Mesenteric fat pad (tissue), 1 donor: ENCODE data around the gene TIMELESS. TPM values are rescaled to one million over a fixed set of nuclear protein-coding genes. Genes with fewer than 3 reads are reported as not detected.
A peak's percentile ranks its signal among the peaks of the same experiment; 100 is the strongest.
"Not testable (repeated sequence)": the region's sequence is repeated elsewhere in the genome, so short reads cannot be mapped to it uniquely, and the experiment has no call there.

Experiments used
- DNase-seq: peaks from one replicate; pipeline ENCODE4 v3.0.0-alpha.2; 2020; ENCODE audit warnings: low spot score
- total RNA-seq: library from RNA; stranded (reverse); fragmentation: NEBNext Ultra II Directional; extraction: Animal tissue kit (Norgen Biotek cat#: 25700); gene quantifications from one replicate; pipeline ENCODE4 v1.2.1, GENCODE V29; 2021
- donor health status: DM: yes; HTN: yes; CAD: no.

TIMELESS gene
- total RNA-seq, 1 donor from 2014 or later, result 6.0 TPM

DNA sequence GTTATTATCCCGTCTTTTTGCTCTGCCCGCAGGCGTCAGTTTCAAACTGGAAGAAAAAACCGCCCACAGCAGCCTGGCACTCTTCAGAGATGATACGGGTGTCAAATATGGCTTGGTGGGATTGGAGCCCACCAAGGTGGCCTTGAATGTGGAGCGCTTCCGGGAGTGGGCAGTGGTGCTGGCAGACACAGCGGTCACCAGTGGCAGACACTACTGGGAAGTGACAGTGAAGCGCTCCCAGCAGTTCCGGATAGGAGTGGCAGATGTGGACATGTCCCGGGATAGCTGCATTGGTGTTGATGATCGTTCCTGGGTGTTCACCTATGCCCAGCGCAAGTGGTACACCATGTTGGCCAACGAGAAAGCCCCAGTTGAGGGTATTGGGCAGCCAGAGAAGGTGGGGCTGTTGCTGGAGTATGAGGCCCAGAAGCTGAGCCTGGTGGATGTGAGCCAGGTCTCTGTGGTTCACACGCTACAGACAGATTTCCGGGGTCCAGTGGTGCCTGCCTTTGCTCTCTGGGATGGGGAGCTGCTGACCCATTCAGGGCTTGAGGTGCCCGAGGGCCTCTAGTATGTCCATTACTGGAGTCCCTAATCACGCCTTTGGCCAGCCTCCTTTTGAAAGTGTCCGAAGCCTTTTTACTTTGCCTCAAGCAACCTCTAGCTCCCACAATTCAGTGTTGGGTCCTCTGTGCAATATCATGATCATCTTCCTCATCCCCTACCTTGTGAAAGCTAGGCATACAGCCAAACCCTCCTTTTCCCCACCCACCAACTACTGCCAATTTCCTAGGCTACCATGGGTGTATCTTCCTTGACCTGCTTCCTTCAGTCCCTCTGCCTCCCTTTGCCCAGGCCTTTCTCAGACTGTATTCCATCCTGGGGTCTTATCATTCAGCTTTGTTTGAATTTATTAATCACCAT is 20.0 kb upstream of the TIMELESS start:
- DNase-seq, result no peak

DNA sequence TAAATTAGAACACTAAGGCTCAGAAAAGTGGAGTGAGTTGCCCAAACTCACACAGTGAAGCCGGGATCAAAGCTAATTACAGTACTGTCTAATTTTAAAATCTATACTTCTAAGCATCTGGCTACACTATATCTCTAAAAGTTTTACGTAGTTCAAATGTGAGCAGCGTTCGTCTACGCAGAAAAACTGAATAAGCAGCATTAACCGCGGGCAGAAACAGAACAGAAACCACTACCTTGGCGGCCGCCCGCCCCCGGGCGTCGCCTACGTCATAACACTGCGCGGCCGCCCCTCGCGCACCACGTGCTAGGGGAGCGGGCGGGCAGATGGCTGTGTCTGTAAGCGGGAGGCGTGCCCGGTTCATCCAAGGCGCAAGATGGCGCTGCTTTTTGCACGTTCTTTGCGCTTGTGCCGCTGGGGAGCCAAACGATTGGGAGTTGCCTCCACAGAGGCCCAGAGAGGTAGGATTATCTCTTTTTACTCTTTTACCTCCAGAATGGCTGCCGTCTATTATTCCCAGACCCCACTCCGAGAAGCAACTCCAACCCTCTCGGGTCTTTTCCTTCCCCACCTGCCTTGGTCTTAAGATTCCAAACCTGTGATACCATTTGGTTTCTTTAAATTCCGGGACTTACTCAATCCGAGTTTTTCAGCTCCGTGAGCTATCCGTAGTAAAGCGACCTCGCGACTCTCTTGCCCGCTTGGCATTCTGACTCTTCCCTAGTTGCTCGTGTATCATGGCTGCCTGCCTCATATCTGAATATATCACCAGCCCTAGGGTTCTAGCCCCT is 19.2 kb upstream of the TIMELESS start, which contains the start of gene SPRYD4:
TSS of gene SPRYD4 (plus strand) at position 363 of the 791 bp plus-strand sequence. CDS start at position 377, 14 bp downstream.
- peak; percentile 98 for DNase-seq

DNA sequence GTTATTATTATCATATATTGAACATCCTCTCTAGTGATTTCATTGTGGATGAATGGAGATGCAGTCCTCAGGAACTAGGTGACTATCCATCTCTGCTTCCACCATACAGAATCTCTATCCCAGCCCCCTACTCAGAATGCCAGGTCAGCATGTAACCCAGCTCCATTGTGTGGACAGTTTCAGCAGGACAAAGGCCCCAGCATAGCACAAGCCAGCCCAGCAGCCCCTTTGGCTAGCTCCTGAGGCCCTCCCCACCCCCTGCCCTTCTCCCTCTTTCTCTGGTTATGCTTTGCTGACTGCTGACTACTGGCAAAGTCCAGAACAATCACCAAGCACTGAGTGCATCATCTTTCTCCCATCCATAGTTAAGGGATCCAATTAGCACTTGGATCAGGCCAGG is 13.3 kb upstream of the TIMELESS start:
- no peak for DNase-seq

DNA sequence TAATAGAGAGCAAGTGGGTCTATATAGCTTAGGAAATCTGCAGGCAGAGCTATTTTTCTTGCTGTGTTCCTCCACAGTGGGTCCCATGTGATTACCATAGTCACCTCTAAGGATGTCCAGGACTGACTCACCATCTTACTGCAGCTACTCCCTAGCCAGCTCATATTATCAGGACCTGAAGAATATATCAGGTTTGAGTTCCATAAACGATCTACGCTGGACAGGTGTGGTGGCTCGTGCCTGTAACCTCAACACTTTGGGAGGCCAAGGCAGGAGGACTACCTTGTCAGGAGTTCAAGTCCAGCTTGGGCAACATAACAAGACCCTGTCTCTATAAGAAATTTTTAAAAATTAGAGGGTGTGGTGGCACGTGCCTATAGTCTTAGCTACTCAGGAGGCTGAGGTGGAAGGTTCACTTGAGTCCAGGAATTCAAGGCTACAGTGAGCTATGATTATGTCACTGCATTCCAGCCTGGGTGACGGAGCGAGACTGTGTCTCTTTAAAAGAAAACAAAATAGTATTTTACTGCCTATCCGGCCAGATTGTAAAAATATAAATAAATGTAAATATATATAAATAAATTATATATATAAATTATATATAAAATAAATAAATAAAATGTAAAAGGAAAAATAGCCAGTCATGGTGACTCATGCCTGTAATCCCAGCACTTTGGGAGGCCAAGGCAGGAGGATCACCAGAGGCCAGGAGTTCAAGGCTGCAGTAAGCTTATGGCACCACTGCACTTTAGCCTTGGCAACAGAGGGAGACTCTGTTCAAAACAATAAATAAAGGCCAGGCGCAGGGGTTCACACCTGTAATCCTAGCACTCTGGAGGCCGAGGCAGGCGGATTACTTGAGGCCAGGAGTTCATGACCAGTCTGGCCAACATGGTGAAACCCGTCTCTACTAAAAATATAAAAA is 12.3 kb upstream of the TIMELESS start:
- DNase-seq, result no peak

DNA sequence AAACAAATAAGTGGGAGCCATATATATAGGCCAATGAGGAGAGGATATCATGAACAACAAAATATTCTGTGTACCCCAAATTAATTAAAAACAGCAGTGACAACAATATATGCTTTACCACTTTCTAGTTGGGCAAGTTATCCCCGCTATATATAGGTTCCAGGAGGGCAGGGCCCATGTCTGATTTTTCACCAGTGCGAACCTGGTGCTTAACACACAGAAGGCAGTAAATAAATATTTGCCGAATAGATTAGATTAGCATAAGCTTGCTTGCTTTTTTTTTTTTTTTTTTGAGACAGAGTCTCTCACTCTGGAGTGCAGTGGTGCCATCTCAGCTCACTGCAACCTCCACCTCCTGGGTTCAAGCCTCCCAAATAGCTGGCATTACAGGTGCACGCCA is 8.6 kb upstream of the TIMELESS start:
- no peak for DNase-seq

DNA sequence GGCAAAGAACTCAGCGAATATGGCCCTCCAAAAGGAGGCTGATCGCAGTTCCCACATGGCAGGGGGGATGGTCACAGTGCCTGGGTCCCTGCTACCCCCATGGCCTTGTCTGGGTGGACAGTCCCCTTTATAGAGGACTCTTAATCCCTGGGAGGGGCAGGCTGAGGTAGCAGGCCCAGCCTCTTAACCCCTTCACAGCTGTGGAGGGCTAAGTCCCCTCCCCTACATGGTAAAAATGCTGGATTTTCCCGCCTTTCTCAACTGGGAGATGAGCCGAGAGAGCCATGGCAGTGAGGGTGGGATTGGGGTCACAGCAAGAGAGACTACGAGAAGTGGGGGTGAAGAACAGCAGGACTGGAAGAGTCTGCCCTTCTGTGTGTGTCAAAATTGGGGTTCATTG is 5.3 kb upstream of the TIMELESS start, which contains the start of gene MIP:
TSS of gene MIP (minus strand) at position 101 of the 400 bp plus-strand sequence. CDS start at position 57, 44 bp downstream.
- no peak for DNase-seq

DNA sequence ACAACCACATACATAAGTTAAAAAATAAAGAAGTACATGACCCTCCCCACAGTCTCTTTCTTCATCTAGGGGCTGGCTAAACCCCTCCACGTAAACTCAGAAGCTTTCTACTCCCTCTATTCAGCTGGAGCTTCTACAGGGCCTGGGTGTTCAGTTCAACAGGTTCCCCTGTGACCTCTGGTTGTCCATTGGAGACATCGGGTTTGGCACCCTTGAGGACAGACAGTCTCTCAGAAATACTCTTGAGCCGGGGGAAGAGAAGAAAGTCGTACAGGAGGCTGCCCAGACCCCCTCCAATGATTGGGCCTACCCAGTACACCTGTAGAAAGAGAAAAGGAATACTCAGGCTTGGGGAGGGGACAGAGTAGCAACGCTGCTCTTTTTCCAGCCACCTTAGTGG is 1.9 kb upstream of the TIMELESS start:
- DNase-seq, result no peak

DNA sequence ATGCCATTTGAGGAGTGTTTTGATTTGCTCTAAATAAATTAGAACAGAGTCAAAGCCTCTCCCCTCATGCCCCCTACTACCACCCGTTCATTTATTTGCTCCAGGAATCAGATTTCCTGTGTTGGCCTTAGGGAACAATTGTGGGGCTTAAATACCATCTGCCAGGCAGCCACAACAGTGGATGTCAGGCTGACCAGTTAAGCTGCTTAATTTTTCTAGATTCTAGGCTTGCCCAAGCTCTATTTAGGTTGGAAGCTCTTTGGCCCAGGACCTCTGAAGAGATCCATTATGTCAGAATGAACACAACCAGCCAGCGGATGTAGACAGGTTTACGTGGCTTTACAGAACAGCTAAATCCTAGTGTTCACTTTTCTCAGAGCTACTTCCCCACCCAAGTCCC is 1.0 kb upstream of the TIMELESS start:
- DNase-seq, result no peak

DNA sequence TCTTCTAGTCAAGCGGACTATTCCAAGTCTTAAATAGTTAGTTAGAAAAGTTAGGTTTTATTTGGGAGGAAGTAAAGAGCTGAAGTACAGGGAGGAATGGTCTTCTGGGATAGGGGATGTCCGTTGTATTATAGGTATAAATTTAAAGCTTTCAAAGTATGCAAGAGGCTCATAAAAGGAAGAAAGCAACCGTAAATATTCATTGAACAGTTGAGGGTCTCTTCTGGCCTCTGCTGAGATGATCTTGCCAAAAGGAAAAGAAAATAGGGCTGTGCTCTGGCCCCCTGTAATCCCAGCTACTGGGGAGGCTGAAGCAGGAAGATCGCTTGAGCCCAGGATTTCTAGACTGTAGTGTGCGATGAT is 377 bp upstream of the TIMELESS start:
- DNase-seq, result no peak

DNA sequence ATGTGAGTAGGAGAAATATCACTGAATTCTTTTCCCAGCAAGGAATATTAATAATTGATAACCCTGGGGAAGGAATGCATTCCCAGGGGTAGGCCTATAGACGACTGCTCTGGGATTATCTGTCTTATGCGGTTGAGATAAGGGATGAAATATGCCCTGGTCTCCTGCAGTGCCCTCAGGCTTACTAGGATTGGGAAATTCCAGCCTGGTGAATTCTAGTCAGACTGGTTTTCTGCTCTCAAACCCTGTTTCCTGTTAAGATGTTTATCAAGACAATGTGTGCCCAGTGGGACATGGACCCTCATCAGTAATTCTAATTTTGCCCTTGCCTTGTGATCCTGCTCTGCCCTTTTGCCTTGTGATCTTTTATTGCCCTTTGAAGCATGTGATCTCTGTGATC is 6.0 kb downstream of the TIMELESS start:
- not testable (repeated sequence) for DNase-seq

DNA sequence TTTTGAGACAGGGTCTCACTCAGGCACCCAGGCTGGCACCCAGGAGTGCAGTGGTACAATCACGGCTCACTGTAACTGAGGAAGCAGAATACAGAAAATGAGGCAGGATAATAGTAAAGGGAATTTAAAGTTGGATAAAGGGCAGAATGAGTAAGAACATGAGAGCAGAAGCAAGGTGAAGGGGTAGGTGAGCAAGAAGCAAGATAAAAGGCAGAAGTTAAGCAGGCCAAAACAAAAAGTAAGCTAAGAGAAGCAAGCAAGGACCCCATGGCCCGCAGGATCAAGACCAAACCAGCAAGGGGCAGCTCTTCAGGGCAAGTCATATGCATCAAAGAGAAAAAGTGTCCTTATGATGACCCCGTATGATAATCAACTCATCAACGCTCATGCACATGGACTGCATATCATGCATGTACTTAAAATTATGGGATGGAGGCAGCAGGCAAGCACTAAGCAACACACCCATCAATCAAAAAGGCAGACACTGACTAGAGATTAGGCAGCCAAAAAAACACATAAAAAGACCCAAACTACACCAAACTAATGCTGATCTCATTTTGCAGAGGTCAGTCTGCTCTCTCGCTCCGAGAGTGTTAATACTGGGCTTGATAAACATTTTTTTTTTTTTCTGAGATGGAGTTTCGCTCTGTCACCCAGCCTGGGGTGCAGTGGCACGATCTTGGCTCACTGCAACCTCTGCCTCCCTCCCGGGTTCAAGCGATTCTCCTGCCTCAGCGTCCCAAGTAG is 11.6 kb downstream of the TIMELESS start:
- no peak for DNase-seq

DNA sequence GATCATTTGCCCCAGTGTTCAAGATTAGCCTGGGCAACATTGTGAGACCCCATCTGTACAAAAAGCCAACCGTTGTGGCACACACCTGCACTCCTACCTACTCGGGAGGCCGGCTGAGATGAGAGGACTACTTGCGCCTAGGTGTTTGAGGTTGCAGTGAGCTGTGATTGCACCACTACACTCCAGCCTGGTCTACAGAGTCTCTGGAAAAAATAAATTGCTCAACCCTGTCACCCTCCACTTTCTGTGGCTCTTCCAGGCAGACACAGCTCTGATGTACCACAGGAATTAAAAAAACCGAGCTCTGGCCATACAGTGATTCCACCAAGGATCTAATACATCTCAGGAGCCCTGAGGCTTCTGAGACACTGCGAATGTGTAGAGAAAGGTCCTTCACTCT is 14.4 kb downstream of the TIMELESS start:
- DNase-seq, result no peak

DNA sequence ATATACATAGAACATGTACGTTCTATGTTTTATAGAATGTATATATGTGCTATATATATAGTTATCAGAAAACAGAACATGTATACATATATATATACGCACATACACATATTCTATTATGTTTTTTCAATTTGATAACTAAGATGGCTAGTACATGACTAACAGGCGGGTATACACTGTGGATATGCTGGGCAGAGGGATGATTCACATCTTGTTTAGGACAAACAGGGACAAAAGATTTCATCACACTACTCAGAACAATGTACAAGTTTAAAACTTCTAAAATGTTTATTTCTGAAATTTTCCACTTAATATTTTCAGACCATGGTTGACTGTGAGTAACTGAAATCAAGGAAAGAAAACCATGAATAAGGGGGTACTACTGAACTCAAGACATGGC is 17.4 kb downstream of the TIMELESS start:
- no peak for DNase-seq

DNA sequence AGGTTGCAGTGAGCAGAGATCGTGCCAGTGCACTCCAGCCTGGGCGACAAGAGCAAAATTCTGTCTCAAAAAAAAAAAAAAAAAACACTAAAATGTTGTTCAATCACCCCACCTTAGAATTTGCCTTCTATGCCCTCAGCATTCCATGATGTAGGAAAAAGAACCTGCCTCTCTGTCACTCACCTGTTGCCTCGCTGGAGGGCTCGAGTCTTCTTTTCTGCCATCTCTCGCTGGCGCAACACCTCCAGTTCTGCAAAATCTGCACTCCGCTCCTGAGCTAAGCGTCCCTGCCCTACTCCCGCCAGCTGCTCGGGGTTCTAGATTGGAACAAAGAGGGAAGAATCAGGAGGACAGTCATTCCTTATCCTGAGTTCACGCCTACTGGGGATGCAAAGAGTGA is 17.9 kb downstream of the TIMELESS start:
- DNase-seq, result no peak

DNA sequence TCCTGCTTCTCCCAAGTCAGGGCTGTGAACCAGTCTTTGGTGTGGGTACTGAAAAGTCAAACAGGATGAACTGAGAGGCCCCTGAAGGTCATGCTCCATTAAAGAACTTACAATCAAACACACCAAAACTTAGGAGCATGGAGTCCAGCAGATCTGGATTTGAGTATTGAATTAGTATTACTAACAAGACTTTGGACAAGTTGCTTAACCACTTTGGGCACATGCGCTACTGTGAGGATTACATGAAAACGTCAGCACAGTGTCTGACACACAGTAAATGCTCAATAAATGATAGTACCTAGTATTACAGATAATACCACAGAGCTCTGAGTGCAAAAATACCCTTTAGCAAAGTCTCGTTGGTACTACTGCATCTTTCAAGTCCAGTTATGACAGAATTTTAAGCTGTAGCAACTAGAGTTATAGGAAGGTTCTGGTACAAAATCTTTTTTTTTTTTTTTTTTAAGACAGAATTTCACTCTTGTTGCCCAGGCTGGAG is 23.2 kb downstream of the TIMELESS start:
- DNase-seq, result no peak

DNA sequence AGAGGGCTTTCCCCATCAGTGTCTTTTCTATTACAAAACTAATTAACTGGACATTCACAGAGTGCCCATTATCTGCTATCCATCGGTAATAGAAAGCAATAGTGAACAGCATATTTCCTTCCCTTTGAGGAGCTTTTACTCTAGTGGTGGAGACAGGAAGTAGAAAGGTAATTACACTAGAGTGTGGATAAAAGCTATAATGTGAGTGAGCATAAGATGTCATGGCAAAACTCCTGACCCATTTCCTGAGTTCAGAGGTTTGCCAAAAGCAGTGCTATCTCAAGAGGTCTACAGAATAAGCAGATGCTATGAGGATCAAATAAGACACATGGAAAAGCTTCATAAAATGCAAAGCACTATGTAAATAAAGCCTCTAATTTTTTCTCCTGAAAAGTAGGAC is 24.0 kb downstream of the TIMELESS start:
- no peak for DNase-seq

DNA sequence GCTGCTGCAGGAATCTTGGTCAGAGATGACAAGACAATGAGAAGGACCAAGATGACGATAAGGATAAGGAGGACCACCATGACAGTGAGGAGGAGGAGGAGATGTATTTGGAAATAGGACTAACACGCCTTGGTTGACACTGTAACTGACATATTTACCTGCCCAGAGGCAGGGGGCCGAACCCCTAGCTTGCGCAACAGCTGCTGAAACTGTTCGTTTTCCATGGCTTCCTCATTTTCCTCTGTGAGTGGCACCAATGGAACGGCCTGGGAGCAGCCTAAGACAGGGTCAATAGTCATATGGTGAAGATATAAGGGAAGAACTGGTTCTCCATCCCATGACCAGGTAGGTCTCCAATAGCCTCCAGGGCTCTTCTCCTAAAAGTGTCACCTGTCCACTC is 28.8 kb downstream of the TIMELESS start:
- no peak for DNase-seq

DNA sequence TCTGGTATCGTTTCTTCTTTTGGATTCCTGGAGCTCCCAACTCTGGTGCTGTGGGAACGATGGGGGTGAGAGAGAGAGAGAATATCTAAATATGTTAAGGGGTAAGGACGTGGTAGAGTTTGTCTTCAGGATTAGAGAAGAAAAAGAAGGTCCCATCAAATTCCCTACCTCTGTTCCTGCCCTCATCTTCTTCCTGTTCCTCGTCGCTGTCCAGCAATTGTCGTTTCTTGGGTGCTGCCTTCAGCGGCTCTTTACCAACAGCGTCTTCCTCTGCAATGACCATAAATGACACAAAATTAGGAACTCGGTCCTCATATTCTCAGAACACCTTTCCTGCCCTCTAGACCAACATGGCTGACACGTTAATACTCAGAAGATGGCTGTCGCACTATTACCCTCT is 31.5 kb downstream of the TIMELESS start:
- no peak for DNase-seq

DNA sequence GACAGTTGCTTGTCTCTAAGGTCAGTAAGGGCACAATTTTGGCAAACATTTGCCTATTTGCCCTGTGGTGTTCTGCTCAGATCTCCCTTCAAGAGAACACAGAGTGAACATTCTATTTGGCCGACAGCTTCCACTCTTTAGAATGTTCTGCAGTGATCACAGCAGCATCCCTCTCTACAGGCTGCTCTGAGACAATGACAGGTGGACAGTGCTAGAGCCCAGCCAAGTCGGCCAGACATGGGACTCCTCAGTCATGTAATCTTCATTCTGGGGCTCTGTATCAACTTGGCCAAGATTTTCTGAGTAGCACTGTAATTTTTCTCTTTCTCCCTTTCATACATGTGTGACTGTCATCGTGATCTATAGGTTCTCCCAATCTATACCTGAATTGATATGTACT is 34.8 kb downstream of the TIMELESS start:
- DNase-seq, result no peak

DNA sequence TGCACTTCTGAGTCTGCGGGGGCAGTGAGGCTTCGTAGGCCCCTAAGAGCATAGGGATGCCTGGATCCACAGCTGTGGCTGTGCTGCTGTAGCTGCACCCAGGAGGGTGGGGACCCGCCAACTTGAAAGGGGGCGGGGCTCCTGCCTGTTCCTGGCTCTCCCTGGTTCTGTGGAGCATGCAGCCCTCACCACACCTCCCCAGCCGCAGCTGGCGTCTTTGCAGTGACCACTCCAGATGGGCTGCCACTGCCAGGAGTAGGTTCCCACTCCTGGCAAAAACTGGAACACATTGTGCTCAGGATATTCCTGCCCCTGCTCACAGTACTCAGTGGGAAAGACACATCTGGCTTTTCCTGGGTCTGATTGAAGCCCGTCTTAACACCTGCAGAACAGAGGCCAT is 35.8 kb downstream of the TIMELESS start:
- no peak for DNase-seq
